ENCODE measurements around the gene MTA1.

GRCh38 chr14:105431256-105431655 lies 11.6 kb downstream of the MTA1 start:
- TF ChIP-seq CTCF (conservative IDR thresholded peaks at IDR 0.05; ENCODE audit: low read depth, low read length) (no peak), EZH2 (IDR thresholded peaks at IDR 0.05; ENCODE audit: borderline replicate concordance, low read depth, low read length, poor library complexity, severe bottlenecking) (no peak)
